GM21717 (cell line): Measurements from ENCODE around the gene SRGN.
A peak's percentile ranks its signal among the peaks of the same experiment; 100 is the strongest.
"Not testable (repeated sequence)": the region's sequence is repeated elsewhere in the genome, so short reads cannot be mapped to it uniquely, and the experiment has no call there.

Source experiments
- ATAC-seq: cut with Tn5 transposase; IDR thresholded peaks from one replicate; pipeline ENCODE4 v1.9.1; 2021; ENCODE audit warnings: mild to moderate bottlenecking, moderate library complexity; ENCODE audit not compliant: unreplicated experiment

SRGN gene

GRCh38 chr10:69087590-69088470, at the start of gene SRGN:
SRGN (plus strand) TSS chr10:69088103; CDS start chr10:69088158, 55 bp downstream.
- ATAC-seq: peak; percentile 61

- ATAC-seq: not testable (repeated sequence)
Observed at GRCh38 chr10:69040904-69041303, 47.0 kb upstream of the SRGN start.

GRCh38 chr10:69042417-69042816, 45.5 kb upstream of the SRGN start:
- no peak for ATAC-seq

GRCh38 chr10:69042838-69043237, 45.1 kb upstream of the SRGN start:
- ATAC-seq: no peak

- ATAC-seq: peak; percentile 54
Observed at GRCh38 chr10:69043931-69044531, 43.9 kb upstream of the SRGN start.

GRCh38 chr10:69044546-69044945, 43.4 kb upstream of the SRGN start:
- ATAC-seq: no peak

- peak; percentile 52 for ATAC-seq
Observed at GRCh38 chr10:69045441-69046300, 42.2 kb upstream of the SRGN start.

- no peak for ATAC-seq
Observed at GRCh38 chr10:69047111-69047832, 40.6 kb upstream of the SRGN start.

GRCh38 chr10:69048103-69048502, 39.8 kb upstream of the SRGN start:
- ATAC-seq: no peak

GRCh38 chr10:69049566-69049961, 38.3 kb upstream of the SRGN start:
- no peak for ATAC-seq

GRCh38 chr10:69051303-69051702, 36.6 kb upstream of the SRGN start:
- no peak for ATAC-seq

GRCh38 chr10:69051710-69052487, 36.0 kb upstream of the SRGN start:
- ATAC-seq: no peak

- ATAC-seq: no peak
Observed at GRCh38 chr10:69052736-69053135, 35.2 kb upstream of the SRGN start.

- no peak for ATAC-seq
Observed at GRCh38 chr10:69055241-69055640, 32.7 kb upstream of the SRGN start.

GRCh38 chr10:69056129-69056528, 31.8 kb upstream of the SRGN start:
- no peak for ATAC-seq

GRCh38 chr10:69056536-69057260, 31.2 kb upstream of the SRGN start:
- no peak for ATAC-seq

GRCh38 chr10:69057261-69057950, 30.5 kb upstream of the SRGN start:
- ATAC-seq: no peak

- no peak for ATAC-seq
Observed at GRCh38 chr10:69057951-69058297, 30.0 kb upstream of the SRGN start.
